ENCODE measurements around the gene ATP2A3.

DNA sequence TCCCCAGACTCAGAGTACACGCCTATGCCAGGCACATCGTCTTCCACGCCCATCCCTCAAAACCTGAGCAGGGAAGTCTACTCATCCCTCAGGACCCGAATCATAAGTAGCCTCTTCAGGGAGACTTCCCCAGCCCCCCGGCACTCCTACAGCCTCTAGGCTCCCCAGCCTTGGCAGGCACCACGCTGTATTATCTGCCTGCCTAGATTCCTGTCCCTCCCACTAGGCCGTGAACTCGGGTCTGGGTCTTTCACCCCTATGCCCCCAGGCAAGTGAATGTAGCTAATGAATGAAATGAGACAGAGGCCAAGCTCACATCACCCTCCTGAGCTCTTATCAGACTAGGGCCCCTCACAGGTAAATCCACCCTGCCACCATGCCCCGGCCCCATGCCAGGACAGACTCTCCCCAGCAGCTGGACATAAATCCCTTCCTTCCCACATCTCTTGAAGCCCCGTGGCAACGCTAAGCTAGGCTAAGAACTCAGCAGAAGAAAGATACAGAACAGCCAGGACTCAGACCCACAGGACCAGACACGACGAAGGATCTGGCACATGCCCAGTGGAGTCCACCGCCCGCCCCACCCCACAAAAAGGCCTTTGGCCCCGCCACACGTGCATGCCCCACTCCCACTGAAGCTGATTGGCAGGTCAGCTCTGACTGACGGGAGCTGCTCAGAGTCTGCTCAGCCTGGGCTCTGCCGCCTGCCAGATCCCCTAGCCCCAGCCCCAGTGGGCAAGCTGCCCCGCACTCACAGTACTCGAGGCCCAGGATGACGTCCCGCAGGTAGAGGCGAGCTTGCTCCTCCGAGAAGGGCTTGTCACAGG, 84.4 kb downstream of the ATP2A3 start:
- TF ChIP-seq, protein P1, sequence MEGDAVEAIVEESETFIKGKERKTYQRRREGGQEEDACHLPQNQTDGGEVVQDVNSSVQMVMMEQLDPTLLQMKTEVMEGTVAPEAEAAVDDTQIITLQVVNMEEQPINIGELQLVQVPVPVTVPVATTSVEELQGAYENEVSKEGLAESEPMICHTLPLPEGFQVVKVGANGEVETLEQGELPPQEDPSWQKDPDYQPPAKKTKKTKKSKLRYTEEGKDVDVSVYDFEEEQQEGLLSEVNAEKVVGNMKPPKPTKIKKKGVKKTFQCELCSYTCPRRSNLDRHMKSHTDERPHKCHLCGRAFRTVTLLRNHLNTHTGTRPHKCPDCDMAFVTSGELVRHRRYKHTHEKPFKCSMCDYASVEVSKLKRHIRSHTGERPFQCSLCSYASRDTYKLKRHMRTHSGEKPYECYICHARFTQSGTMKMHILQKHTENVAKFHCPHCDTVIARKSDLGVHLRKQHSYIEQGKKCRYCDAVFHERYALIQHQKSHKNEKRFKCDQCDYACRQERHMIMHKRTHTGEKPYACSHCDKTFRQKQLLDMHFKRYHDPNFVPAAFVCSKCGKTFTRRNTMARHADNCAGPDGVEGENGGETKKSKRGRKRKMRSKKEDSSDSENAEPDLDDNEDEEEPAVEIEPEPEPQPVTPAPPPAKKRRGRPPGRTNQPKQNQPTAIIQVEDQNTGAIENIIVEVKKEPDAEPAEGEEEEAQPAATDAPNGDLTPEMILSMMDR (IDR thresholded peaks at IDR 0.05; ENCODE audit: poor library complexity): no peak
- TF ChIP-seq EZH2 (IDR thresholded peaks at IDR 0.05; ENCODE audit: borderline replicate concordance): no peak

Measured in hepatocyte (in vitro differentiated cells).